IPS-11a (cell line): ENCODE results near the gene VCP.

Experiments used
- H3K4me3 ChIP-seq: one replicate; pipeline ENCODE4 v1.5.1; 2013; ENCODE audit warnings: low read depth, low read length, control low read depth

The VCP gene

DNA sequence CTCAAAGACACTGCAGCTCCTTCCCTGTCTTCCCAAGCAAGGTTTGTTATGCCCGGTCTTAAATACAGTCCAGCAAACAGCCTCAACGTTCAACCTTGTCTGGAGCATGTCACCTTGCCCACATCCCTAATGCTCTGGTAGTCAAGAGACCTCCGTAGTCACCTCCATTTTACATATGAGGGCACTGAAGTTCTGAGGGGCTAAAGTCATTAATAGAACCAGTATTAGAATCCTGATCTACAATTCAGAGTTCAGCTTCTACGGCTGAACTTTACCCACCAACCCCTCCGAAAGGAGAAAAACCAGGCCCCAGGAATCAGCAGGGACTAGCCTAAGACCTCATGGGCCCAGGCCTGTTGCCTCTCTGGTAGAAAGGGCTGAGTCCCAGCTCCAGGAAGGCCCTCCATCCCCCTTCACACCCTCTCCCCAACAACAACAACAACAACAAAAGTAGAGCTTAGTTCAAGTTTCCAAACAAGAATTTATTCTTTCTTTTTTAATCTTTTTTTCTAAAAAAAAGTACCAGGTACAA lies 31.3 kb upstream of the VCP start:
- peak overlapping the region; percentile 94 for H3K4me3 ChIP-seq

DNA sequence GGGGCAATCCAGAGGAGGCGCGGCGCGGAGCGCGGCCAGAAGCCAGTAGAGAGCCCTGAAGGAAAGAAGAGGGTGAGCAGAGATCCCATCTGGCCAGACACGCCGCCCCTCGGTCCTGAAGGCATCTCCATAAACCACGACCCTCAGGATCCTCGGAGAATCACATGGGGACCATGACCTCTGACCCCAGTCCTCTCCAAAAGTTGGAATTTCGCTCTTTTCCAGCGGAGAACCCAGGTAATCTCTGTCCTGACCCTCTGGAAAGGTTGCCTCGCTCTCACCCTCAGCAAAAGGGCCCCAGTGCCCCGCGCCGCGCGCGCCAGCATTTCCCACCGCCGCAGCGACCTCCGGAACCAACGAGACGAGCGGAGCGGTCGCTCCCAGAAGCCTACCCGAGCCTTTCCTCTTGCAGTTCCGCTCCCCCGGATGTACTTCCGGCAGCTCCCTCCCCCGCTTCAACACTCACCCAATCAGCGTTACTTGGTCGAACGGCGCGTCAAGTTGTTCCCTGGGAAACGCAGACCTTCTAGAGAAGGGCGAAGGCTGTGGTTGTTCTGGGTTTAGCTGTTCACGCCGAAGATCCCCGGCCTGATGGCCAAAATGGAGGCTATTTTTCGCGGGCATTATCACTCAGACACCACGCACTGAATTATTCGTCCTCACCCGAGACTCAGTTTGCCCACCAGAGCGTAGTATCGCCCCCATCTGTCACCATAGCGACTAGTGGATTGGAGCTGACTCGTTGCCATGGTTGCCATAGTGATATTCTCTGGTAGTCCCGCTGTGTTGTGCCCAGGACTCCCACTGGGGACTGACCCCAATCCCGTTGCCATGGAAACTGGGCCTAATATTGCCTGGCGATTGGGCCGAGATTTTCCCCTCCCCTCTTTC lies 30.6 kb upstream of the VCP start, which contains the start of gene STOML2:
Gene STOML2 (minus strand): TSS at position 363 of the 891 bp plus-strand sequence. CDS start 37 bp downstream, at position 326.
- H3K4me3 ChIP-seq = peak within 1 kb of the TSS; percentile 94

DNA sequence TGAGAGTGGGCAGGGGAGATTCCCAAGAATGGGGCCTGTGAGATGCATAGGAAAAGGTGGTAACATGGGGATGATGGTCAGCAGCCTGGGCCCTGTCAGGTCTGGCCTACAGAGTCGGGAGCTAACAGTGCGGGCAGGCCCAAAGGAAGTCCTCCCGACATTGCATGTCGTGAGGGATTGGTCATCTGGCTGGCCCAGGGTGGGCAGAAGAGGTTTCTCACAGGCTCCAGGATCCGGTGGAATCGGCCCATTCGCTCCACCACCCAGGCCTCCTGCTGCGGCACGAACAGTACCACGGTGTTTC lies 30.0 kb upstream of the VCP start:
- H3K4me3 ChIP-seq = peak overlapping the region; percentile 94

DNA sequence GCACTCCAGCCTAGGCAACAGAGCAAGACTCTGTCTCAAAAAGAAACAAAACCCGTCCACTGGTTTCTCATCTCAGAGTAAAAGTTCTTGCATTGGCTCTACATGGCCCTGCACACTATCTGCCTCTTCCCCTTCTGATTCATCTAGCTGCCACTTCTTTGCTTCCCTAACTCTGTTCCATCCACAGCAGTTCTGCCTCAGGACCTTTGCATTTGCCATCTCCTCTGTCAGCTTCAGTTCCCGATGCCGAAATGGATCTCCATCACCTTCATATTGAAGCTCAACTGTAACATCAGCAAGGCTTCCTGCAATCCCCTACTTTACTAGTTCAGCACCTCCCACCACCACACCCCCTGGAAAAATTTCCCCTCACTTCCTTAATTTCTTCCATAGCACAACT lies 25.1 kb upstream of the VCP start:
- no peak overlapping the region for H3K4me3 ChIP-seq

DNA sequence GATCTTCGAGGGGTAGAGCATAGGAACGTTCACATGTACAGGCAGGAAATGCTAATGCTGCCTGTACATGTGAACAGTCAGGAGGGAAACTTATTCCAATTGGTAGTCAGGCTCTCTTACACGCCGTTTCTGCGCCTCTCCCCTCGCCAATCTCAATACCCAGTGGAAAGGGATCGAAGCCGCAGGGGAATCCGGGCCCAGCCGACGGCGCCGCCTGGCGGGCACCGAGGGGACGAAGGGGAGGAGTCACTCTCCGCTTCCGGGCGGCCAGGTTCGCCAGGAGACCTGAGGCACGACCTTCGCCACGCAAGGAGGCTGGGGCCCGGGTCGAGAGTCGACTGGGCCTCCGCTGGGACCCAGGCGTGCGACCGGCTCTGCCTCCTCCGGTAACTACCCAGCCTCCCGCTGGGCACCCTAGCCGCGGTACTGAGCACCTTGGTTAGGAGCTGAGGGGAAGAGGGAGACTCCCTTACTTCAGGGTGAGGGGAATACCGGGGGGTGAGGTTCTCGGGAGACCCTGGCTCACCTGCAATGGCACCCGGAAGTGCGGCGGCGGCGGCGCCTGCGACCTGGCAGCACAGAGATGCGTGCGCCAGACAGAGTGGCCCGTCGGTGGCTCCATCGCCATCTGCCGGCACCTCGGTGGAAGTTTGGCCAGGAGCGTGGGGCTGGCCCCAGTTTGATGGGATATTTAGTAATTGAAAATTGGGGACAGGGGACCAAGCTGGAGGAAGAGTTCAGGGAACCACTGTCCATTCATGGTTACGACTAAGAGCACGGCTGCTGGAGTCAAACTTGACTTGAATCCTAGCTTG lies 23.8 kb upstream of the VCP start, which contains the start of gene PIGO:
Gene PIGO (minus strand): TSS at position 557 of the 815 bp plus-strand sequence. CDS start 1,026 bp downstream, outside the sequence.
- peak within 1 kb of the TSS; percentile 95 for H3K4me3 ChIP-seq

DNA sequence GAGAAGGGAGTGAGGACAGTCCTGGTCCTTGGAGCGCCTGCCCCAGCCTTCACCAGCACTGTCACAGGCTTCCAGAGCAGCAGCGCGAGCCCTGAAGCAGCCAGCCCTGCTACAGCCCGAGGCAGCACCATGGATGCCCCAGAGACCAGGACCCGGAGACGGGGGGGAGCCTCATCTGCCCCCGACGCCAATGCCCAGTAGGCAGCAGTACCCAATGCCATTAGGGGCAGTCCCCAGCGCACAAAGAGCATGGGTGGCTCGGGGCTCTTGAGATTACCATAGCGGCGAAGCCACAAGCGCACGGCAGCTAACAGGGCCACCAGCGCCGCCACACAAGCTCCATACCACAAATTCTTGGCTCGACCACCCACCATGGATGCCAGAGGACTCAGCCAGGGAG lies 19.1 kb upstream of the VCP start:
- no peak overlapping the region for H3K4me3 ChIP-seq

DNA sequence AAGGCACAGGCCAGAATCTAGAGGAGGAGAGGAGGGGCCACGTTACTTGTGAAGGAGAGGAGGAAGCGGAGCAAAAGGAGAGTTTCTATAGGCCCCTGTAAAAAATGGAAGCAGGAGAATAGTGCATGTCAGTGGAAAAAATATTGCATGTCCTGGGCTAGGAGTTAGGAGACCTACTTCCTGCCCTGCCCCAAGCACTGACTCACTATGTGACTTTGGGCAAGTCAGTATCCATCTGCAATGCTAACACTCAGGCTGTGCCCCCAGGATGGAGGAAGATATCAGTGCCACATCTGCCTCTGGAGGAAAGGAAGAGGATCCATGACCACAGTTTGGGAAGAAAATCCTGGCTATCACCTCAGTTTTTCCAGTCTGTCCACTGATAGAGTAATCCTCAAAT lies 17.0 kb upstream of the VCP start:
- H3K4me3 ChIP-seq = no peak overlapping the region

DNA sequence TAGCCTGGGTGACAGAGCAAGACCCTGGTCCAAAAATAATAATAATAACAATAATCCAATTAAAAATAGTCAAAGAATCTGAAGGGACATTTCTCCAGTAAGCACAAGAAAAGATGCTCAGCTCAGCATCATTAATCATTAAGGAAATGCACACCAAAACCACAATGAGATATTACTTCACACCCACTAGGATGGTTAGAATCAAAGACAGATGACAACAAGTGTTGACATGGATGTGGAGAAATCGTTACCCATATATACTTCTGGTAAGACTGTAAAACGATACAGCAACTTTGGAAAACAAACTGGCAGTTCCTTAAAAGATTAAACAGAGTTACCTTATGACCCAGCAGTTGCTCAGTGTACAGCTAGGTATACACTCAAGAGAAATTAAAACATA lies 12.7 kb upstream of the VCP start:
- H3K4me3 ChIP-seq = no peak overlapping the region

- H3K4me3 ChIP-seq = peak within 1 kb of the TSS; percentile 86
These were observed 7.3 kb upstream of the VCP start, which contains the start of gene FANCG for GRCh38 chr9:35079426-35080341. TSS of gene FANCG (minus strand) at chr9:35079942. CDS start at chr9:35079524, 418 bp downstream.

DNA sequence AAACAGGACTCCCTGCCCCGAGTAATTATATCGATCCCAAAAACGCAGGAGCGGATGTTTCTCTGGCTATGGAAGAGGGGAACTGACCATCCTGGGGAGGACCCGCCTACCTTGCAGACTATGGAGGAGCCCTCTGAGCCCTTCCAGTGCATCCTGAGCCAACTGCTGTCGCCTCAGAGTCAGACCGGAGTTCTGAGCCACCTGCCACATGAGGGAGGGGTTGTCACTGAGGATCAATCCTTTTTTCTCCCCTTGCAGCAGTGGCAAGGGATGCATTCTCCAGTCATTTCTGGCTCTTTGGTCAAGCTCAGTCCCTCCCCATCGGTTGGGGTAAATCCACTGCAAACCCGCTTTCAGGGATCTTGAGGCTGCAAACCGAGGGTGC lies 6.6 kb upstream of the VCP start:
- H3K4me3 ChIP-seq = peak overlapping the region; percentile 86

DNA sequence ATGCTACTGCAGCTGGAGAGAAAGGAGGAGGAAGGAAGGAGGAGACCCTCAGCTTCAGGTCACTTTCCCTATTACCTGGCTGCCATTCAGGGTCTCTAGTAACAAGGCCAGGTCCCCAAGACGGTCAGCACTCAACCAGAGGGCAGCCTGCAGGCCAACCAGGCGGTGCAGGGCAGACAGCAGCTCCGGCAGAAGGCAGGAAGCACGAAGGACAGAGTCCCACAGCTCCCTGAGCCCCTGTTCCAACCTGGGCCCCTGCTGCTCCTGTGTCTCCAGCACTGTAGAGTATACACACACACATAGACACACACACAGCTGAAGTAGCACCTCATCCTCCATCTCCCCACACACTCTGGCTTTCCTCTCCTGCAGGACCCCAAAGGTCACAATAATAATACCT lies 5.6 kb upstream of the VCP start:
- no peak overlapping the region for H3K4me3 ChIP-seq

- no peak overlapping the region for H3K4me3 ChIP-seq
These were observed 4.4 kb upstream of the VCP start for GRCh38 chr9:35076848-35077247.

DNA sequence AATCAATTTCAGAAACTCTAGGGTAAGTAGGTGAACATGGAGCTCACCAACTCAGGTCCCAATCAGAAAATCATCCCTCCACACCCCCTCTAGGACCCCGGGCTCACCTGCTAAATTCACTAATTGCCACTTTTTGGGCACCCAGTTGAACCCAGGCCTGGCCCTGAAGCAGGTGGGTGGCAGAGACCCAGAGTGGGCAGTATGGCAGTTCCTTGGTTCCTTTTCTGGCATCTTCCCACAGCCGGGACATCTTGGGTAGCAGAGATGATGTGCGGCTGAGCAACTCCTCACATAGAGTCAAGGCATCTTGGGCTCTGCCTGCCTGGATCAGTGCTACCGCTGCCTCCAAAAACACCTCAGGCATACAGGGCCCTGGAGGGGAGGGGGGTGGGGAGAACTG lies 2.9 kb upstream of the VCP start:
- H3K4me3 ChIP-seq = no peak overlapping the region

- no peak overlapping the region for H3K4me3 ChIP-seq
These were observed 2.4 kb upstream of the VCP start for GRCh38 chr9:35074791-35075190.

DNA sequence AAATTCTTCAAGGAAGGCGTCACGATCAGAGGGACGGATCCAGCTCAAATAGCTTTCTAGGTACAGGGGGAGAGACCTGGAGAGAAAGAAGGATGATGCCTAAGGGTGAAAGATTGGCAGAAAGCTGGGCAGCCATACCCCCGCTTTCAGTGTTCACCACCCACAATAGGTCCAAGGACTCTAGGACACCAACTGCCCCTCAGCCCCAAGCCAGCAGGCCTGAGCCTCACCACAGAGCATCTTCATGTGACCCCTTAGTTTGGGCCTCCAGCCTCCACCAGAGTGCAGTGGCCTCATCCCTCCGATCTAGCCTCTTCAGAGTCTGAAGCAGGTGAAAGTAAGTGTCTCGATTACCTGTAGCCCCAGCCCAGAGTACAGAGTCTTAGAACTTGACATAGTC lies 1.7 kb upstream of the VCP start:
- no peak overlapping the region for H3K4me3 ChIP-seq

- H3K4me3 ChIP-seq = no peak overlapping the region
These were observed 821 bp upstream of the VCP start for GRCh38 chr9:35073279-35073612.

DNA sequence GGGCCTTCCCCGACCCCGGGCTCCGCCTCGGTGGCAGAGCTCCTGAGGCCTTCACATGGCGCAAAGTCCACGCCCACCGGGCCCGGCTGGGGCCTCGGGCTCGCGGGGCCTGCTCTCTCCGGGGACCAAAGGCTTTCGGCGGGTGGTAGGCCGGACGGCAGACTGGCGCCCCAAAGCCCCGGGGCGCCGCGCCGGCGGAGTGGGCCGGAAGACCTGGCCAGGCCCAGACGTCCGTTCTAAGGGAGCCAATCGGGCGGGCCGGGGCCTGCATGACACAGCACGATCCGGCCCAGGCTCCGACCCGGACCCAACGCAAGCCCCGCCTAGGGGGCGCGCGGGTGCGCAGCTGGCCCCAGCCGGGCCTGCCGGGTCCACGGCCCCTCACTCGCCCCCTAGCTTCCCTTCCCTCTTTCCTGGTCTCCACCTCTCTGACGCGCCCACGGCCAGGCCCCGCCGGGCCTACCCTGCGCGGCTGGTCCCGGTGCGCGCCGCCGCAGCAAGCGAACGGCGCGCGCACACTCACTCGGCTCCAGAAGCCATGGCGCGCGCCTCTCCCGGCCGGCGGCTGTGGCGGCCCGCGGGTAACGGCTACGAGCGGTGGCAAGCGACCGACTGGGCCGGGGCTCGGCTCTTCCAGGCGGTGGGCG lies 488 bp downstream of the VCP start:
- peak overlapping the region; percentile 96 for H3K4me3 ChIP-seq

DNA sequence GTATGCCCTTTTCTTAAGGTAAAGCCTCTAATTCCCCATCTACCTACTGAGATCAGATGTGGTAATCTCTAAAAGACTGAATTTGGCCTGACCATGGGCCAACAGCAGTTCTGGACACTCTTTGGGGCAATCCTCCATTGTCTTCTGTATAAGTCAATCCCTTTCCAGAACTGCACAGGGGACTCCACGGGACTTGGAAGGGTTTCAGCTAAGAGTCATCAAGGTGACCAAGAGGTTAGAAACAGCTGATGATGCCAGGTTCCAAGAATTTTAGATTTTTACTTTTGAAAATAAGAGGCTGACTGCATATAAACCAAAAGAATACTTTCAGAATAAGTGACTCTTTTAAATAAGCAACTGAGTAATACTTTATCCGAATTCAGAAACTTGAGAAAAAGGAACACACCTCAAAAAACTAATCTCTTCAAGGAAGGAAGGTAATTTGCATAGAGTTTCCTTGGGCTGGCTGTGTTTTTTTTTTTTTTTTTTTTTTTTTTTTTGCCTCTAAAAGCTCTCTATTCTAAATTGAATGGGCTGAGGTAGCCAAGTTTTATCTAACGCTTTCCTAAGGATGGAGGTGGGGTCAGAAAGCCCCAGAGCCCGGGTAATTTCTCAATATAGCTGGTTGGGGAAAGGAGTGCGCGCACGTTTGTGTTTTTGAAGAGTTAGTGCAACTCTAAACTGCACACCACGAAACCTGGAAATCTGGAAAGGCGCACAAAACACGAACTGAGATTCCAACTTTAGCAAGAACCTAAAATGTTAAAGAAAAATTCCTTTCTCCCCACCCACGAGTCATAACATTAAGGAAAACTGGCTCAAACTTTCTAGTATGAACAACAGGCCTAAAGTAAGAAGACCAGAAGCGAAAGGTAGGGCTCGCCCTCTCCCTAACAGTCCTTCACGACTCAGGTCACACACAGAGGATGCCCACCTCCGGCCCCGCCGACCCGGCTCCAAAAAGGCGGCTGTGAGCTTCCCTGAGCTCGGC lies 1.3 kb downstream of the VCP start:
- peak overlapping the region; percentile 96 for H3K4me3 ChIP-seq

DNA sequence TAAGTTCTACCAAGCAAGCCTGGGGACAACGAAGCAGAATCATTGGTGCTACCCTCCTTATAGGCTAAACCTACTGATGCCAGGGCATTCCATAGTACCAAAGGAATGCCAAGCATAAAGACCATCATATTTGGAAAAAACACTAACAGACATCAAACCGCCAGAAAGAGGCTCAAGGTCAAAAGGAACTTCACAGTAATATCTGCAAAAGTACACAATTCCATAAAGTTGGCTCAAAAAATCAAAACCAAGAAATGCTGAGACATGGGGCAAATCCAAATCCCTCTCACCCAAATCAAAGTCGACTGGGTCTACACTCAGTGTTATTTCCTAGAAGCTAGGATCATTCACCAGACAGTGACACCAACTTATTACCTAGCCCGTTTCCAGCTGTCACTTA lies 3.4 kb downstream of the VCP start:
- no peak overlapping the region for H3K4me3 ChIP-seq
